ENCODE measurements around the gene DUS1L.

Gene DUS1L

DNA sequence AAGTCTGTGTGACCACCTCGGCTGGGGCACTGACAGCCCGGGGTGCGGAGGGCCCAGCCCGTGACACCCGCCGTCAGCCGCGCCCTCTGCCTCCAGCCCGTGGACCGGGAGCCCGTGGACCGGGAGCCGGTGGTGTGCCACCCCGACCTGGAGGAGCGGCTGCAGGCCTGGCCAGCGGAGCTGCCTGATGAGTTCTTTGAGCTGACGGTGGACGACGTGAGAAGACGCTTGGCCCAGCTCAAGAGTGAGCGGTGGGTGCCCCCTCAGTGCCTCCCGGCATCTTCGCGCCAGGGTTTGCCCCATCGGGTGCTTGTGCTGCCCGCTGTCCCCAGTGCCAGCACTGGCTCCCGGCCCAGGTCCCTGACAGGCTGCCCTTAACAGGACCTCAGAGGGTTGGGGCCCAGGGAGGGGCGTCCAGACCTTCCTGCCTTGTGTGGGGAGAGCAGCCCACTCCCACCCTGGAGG, 56.6 kb downstream of the DUS1L start:
- no peak for DNase-seq (ENCODE audit: low read depth)
- TF ChIP-seq, protein P1, sequence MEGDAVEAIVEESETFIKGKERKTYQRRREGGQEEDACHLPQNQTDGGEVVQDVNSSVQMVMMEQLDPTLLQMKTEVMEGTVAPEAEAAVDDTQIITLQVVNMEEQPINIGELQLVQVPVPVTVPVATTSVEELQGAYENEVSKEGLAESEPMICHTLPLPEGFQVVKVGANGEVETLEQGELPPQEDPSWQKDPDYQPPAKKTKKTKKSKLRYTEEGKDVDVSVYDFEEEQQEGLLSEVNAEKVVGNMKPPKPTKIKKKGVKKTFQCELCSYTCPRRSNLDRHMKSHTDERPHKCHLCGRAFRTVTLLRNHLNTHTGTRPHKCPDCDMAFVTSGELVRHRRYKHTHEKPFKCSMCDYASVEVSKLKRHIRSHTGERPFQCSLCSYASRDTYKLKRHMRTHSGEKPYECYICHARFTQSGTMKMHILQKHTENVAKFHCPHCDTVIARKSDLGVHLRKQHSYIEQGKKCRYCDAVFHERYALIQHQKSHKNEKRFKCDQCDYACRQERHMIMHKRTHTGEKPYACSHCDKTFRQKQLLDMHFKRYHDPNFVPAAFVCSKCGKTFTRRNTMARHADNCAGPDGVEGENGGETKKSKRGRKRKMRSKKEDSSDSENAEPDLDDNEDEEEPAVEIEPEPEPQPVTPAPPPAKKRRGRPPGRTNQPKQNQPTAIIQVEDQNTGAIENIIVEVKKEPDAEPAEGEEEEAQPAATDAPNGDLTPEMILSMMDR (IDR thresholded peaks at IDR 0.05; ENCODE audit: low read depth, low read length) = no peak
- no peak for TF ChIP-seq MYC (IDR thresholded peaks at IDR 0.05; ENCODE audit: low read depth, low read length)
- TF ChIP-seq, protein P2, sequence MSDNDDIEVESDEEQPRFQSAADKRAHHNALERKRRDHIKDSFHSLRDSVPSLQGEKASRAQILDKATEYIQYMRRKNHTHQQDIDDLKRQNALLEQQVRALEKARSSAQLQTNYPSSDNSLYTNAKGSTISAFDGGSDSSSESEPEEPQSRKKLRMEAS (IDR thresholded peaks at IDR 0.05; ENCODE audit: low read depth, low read length) = no peak
- no peak for TF ChIP-seq POLR2A (IDR thresholded peaks at IDR 0.05; ENCODE audit: extremely low read depth, insufficient read length)

DNA sequence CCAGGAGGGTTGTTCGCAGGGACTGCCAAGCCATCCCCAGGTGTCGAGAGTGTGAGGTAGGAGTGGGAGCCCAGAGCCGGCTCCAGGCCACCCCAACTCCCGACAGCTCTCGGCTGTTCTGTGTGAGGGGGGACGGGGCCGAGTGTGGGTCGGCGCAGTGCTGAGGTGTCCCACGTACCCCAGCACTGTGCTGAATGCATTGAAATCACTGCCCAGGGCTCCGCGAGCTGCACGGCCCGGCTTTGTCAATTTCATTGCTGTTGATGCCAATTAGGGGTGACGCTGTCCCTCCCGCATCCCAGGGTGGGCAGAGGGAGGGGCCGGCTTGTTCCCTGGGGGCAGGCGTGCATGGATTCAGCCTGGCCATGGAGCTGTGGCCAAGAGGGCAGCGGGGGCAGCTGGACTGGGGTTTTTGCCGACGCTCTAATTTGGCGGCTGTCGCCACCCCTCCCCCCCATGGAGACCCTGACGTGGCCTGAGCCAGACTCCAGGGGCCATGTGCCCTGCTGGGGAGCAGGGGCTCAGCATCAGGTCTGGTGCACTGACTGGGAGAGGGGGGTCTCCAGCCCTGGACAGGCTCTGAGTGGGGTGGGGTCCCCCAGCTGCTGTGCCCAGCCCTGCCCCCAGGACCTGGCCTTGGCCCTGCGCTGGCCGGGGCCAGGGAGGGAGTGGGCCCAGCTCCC, 57.2 kb downstream of the DUS1L start:
- DNase-seq (ENCODE audit: low read depth) = no peak
- TF ChIP-seq MYC (IDR thresholded peaks at IDR 0.05; ENCODE audit: low read depth, low read length) (no peak), POLR2A (IDR thresholded peaks at IDR 0.05; ENCODE audit: extremely low read depth, insufficient read length) (no peak)
- TF ChIP-seq, protein P1 (IDR thresholded peaks at IDR 0.05; ENCODE audit: low read depth, low read length) = no peak
- TF ChIP-seq, protein P2 (IDR thresholded peaks at IDR 0.05; ENCODE audit: low read depth, low read length) = no peak
- H3K4me3 ChIP-seq (ENCODE audit: low read depth, low read length) = no peak overlapping the region

More for the DNA sequence above, 56.6 kb downstream of the DUS1L start:
- H3K4me3 ChIP-seq (ENCODE audit: low read depth, low read length) = no peak overlapping the region
